ENCODE measurements around the gene ZNF467.
A peak's percentile ranks its signal among the peaks of the same experiment; 100 is the strongest.

ZNF467 gene

DNA sequence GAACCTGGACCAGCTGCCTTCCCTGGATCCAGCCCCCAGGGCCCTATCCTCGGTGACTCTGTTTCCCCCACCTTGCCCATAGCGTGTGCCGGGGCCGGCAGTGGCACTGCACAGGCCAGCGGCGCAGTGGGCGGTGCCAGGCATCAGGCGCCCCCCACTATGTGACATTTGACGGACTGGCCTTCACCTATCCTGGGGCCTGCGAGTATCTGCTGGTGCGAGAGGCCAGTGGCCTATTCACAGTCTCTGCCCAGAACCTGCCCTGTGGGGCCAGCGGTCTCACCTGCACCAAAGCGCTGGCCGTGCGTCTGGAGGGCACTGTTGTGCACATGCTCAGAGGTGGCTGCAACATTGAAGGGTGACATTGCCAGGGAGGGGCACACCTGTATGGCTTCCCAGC, 12.0 kb upstream of the ZNF467 start:
- no peak for DNase-seq

GRCh38 chr7:149784251-149784608, 10.8 kb upstream of the ZNF467 start:
- no peak for DNase-seq

GRCh38 chr7:149783386-149784250, 10.2 kb upstream of the ZNF467 start:
- no peak for DNase-seq

- DNase-seq: peak; percentile 45
Observed at GRCh38 chr7:149782682-149783345, 9.4 kb upstream of the ZNF467 start.

GRCh38 chr7:149781921-149782320, 8.5 kb upstream of the ZNF467 start:
- no peak for DNase-seq

- DNase-seq: no peak
Observed at GRCh38 chr7:149780636-149781419, 7.4 kb upstream of the ZNF467 start.

DNA sequence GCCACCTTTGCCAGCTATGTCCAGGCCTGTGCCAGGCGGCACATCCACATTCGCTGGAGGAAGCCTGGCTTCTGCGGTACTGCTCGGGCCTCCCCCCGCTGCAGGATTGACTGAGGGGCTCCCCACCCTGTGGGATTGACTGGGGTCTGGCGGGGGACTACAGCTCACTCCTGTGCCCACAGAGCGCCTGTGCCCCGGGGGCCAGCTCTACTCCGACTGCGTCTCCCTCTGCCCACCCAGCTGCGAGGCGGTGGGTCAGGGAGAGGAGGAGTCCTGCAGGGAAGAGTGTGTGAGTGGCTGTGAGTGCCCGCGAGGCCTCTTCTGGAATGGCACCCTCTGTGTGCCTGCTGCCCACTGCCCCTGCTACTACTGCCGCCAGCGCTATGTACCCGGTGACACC, 6.7 kb upstream of the ZNF467 start:
- no peak for DNase-seq

GRCh38 chr7:149779502-149779805, 6.1 kb upstream of the ZNF467 start:
- no peak for DNase-seq

DNA sequence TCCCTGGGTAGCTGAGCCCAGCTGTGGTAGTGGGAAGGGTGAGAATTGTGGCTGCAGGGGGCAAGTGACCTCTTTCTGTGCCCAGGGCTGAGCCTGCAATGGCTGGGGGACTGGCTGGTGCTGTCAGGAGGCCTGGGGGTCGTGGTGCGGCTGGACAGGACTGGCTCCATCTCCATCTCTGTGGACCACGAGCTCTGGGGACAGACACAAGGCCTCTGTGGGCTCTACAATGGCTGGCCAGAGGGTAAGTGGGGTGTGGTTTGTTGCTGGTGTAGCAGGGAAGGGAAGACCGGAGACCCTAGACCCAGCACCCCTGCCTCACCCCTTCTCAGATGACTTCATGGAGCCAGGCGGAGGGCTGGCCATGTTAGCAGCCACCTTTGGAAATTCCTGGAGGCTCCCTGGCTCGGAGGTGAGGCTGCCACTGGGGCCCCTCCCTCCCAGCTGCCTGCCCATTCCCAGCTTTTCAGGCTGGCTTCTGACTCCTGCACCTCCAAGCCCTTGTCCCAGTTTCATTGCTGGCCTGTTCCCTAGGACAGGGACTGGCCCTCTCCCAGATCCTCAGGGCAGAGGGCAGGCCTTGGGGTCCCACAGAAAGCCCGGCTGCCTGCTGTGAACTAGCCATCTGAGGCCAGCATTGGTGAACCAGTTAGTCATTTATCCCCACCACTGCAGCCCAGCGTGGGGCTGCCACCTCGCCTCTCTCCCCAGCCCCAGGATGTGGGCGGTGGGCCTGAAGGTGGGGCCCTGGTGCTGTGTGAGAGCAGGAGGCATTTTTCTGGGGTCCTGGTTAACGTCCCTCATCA, 5.5 kb upstream of the ZNF467 start:
- DNase-seq: no peak

DNA sequence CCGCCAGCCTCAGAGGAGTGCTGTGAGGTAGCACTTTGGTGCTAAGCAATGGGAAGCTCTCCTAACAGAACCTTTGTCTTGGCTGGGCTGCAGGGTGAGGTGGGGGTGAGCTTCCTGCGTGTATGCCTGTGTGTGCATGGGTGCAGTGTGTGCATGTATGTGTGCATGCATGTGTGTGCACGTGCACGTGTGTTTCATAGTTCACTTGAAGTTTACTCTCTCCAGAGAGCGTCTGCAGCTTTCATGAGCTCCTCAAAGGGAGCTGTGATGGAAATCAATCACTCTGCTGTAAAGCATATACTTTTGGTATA, 4.9 kb upstream of the ZNF467 start:
- no peak for DNase-seq

DNA sequence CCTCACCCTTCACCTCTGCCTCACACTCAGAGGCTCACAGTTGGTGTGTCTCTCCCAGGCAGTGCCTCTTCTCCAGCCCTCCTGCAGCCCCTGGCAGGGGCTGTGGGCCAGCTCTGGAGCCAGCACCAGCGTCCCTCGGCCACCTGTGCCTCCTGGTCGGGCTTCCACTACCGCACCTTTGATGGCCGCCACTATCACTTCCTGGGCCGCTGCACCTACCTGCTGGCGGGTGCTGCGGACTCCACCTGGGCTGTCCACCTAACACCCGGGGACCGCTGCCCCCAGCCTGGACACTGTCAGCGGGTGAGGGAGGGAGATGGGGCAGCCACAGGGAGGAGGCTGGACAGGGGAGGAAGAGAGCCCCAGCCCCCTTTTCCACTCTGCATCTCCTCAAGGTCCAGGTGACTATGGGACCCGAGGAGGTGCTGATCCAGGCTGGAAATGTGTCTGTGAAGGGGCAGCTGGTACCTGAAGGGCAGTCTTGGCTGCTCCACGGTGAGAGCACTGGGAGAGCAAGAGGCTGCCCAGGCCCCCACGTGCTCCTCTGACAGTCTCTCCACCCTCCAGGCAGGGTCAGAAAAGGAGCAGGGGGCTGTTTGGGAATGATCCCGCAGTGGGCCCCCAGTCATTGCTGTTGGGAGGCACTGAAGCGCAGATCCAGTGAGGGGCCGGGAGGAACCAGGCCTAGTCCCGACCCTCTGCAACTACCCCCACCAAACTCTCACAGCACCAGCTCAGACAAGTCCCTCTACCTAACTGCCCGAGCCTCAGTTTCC, 4.4 kb upstream of the ZNF467 start:
- DNase-seq: no peak

- no peak for DNase-seq
Observed at GRCh38 chr7:149776848-149777407, 3.5 kb upstream of the ZNF467 start.

GRCh38 chr7:149776289-149776688, 2.9 kb upstream of the ZNF467 start:
- peak; percentile 75 for DNase-seq

- DNase-seq: no peak
Observed at GRCh38 chr7:149775176-149775556, 1.8 kb upstream of the ZNF467 start.

GRCh38 chr7:149774237-149775175, 1.1 kb upstream of the ZNF467 start:
- peak; percentile 79 for DNase-seq

- DNase-seq: peak; percentile 69
Observed at GRCh38 chr7:149772956-149773434, 393 bp downstream of the ZNF467 start.

DNA sequence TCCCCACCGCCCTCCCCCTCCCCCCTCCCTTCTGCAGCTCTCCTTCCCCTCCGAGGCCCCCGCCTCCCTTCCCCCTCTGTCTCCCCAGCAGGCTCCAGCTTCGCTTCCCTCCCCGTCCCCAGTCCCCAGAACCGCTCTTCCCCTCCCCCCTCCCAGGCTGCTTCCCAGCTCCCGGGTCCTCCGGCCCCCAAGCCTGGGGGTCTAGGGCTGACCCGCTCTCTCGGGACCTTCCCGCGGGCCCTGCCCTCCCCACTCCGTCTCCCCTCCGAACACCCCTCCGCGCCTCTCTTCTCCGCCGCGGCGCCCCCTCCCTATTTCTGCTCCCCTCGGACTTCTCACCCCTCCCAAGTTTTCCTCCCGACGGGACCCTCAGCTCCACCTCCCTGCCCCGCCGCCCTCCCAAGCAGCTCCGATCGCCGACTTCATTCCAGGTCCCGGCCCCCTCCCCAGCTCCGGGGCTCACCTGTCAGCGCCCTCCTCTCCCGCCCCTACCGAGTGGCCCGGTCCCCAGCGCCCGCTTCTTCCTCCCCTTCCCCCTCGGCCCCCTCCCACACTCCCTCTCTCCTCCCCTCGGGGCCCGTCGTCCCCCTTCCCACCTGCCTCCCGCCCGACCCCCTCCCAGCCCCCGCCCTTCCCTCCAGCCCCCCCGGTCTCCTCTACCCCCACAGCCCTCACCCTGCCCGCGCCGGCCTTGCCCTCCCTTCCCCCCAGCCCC, 990 bp downstream of the ZNF467 start:
- DNase-seq: peak; percentile 60

- peak; percentile 97 for DNase-seq
Observed at GRCh38 chr7:149771720-149772240, 1.6 kb downstream of the ZNF467 start.

- no peak for DNase-seq
Observed at GRCh38 chr7:149770728-149771636, 2.4 kb downstream of the ZNF467 start.

Data from DMS53 (cell line).